ENCODE results near the gene TRPM2. TPM values are rescaled to one million over a fixed set of nuclear protein-coding genes. Genes with fewer than 3 reads are reported as not detected.

TRPM2 gene
- total RNA-seq, 3 donors from 2014 or later (not counting 1 experiment from before 2014, with no cell fraction given), result 21.7 to 70.5 (median 25.2) TPM

GRCh38 chr21:44423941-44424607 is 70.7 kb downstream of the TRPM2 start:
- H3K27me3 ChIP-seq (ENCODE audit: control insufficient read depth, insufficient read depth, low read length), result no peaks in the 10 kb centered on the region
- peaks cover 4 to 22% of the 10 kb centered on the region in 2 donors for H3K4me1 Mint-ChIP-seq
- H3K4me1 ChIP-seq (ENCODE audit: control insufficient read depth, insufficient read depth, low read length), result no peaks in the 10 kb centered on the region
- TF ChIP-seq CTCF (IDR thresholded peaks at IDR 0.05), result no peak
- peaks cover 6% of the 10 kb centered on the region for H3K36me3 ChIP-seq (ENCODE audit: control insufficient read depth, insufficient read depth, low read length)
- peaks cover 5 to 6% of the 10 kb centered on the region in 2 donors for H3K9me3 Mint-ChIP-seq
- ATAC-seq, result no peak
- no peaks in the 10 kb centered on the region for H3K36me3 Mint-ChIP-seq
- H3K9me3 ChIP-seq (ENCODE audit: control insufficient read depth, insufficient read depth, low read length), result peaks cover 7% of the 10 kb centered on the region
- no peak overlapping the region for H3K4me3 Mint-ChIP-seq
- H3K27ac ChIP-seq (ENCODE audit: low read length), result no peak overlapping the region
- H3K4me3 ChIP-seq (ENCODE audit: low read length), result no peak overlapping the region
- 87% methylated on average over 17 of the region's 17 CpGs for WGBS (ENCODE audit: insufficient coverage)
- H3K27me3 Mint-ChIP-seq (ENCODE audit: low read depth in 2 of 2), result no peaks in the 10 kb centered on the region
- no peak overlapping the region for H3K27ac Mint-ChIP-seq
- no peak for DNase-seq
- intact Hi-C loops (cut with micrococcal nuclease), result no loop called here

DNA sequence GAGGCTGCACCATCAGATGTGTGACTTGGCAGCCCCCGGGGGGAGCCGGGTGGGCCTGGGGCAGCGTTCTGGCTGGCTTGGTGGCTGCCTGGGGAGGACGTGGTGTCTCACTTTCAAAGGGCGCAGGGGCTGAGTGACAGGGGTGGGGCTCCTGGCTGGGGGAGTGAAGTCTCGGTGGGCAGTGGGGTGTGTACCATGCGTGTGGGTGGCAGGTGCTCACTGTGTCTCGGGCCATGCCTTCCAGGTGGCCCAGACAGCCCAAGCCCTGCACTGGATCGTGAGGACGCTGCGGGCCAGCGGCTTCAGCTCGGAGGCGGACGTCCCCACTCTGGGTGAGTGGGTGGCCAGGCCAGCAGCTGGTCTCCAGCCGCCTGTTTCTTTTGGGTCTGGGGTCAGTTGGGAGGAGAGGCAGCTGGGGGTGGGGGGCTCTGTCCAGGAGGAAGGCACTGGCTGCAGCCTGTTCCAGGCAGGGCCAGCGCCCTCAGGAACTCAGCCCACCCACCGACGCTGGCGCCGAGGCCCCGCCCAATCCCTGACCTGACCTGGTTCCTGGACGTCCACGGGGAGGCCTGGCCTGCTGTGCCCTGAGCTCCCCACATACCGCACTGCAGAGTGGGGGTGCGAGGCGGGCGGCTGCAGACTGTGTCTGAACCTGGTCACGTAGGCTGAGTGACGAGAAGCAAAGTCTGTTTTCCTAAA is 71.3 kb downstream of the TRPM2 start:
- peaks cover 2% of the 10 kb centered on the region in 2 donors for H3K9me3 Mint-ChIP-seq
- WGBS (ENCODE audit: insufficient coverage), result 89% methylated on average over 30 of the region's 30 CpGs
- H3K27me3 Mint-ChIP-seq (ENCODE audit: low read depth in 2 of 2), result no peaks in the 10 kb centered on the region
- no peaks in the 10 kb centered on the region for H3K27me3 ChIP-seq (ENCODE audit: control insufficient read depth, insufficient read depth, low read length)
- H3K9me3 ChIP-seq (ENCODE audit: control insufficient read depth, insufficient read depth, low read length), result peaks cover 7% of the 10 kb centered on the region
- no peak for DNase-seq
- H3K4me3 ChIP-seq (ENCODE audit: low read length), result no peak overlapping the region
- H3K27ac Mint-ChIP-seq, result no peak overlapping the region
- H3K36me3 ChIP-seq (ENCODE audit: control insufficient read depth, insufficient read depth, low read length), result peaks cover 6% of the 10 kb centered on the region
- ATAC-seq, result no peak
- no peak overlapping the region for H3K27ac ChIP-seq (ENCODE audit: low read length)
- TF ChIP-seq CTCF (IDR thresholded peaks at IDR 0.05), result no peak
- intact Hi-C loops (cut with micrococcal nuclease), result no loop called here
- peaks cover 0 to 15% of the 10 kb centered on the region in 2 donors for H3K4me1 Mint-ChIP-seq
- peaks cover 2% of the 10 kb centered on the region for H3K36me3 Mint-ChIP-seq
- no peak overlapping the region for H3K4me3 Mint-ChIP-seq
- H3K4me1 ChIP-seq (ENCODE audit: control insufficient read depth, insufficient read depth, low read length), result no peaks in the 10 kb centered on the region

- Histone ChIP-seq H3K36me3 (ENCODE audit: control insufficient read depth, insufficient read depth, low read length) (peaks cover 6% of the 10 kb centered on the region), H3K9me3 (ENCODE audit: control insufficient read depth, insufficient read depth, low read length) (peaks cover 7% of the 10 kb centered on the region), H3K27me3 (ENCODE audit: control insufficient read depth, insufficient read depth, low read length) (no peaks in the 10 kb centered on the region), H3K27ac (ENCODE audit: low read length) (no peak overlapping the region), H3K4me1 (ENCODE audit: control insufficient read depth, insufficient read depth, low read length) (no peaks in the 10 kb centered on the region), H3K4me3 (ENCODE audit: low read length) (no peak overlapping the region)
- no peaks in the 10 kb centered on the region for H3K27me3 Mint-ChIP-seq (ENCODE audit: low read depth in 2 of 2)
- intact Hi-C loops (cut with micrococcal nuclease), result no loop called here
- no peak overlapping the region for H3K27ac Mint-ChIP-seq
- 89% methylated on average over 40 of the region's 40 CpGs for WGBS (ENCODE audit: insufficient coverage)
- no peak for TF ChIP-seq CTCF (IDR thresholded peaks at IDR 0.05)
- H3K9me3 Mint-ChIP-seq, result peaks cover 0 to 7% of the 10 kb centered on the region in 2 donors
- DNase-seq (no peak), ATAC-seq (no peak)
- H3K36me3 Mint-ChIP-seq, result peaks cover 8% of the 10 kb centered on the region
- H3K4me1 Mint-ChIP-seq, result peaks cover 0 to 9% of the 10 kb centered on the region in 2 donors
- no peak overlapping the region for H3K4me3 Mint-ChIP-seq
Measured at GRCh38 chr21:44425307-44425894, 72.0 kb downstream of the TRPM2 start.
